HUES6 (cell line): ENCODE results near the gene SLC6A9.

Source experiments
- H3K27ac ChIP-seq: 2 replicates; pipeline ENCODE4 v1.7.0; 2013; ENCODE audit warnings: low read depth, mild to moderate bottlenecking, low read length, inconsistent platforms
- H3K27me3 ChIP-seq: 2 replicates; pipeline ENCODE4 v1.6.1; 2013; ENCODE audit warnings: low read length; ENCODE audit not compliant: control insufficient read depth, insufficient read depth
- H3K36me3 ChIP-seq: 2 replicates; pipeline ENCODE4 v1.6.1; 2013; ENCODE audit warnings: low read length; ENCODE audit not compliant: control insufficient read depth, insufficient read depth
- H3K4me1 ChIP-seq: 2 replicates; pipeline ENCODE4 v1.6.1; 2013; ENCODE audit warnings: low read length; ENCODE audit not compliant: control insufficient read depth, insufficient read depth
- H3K4me3 ChIP-seq: 2 replicates; pipeline ENCODE4 v1.5.1; 2013; ENCODE audit warnings: low read depth, low read length
- H3K9ac ChIP-seq: one replicate; pipeline ENCODE4 v1.6.1; 2013; ENCODE audit warnings: mild to moderate bottlenecking, low read length
- H3K9me3 ChIP-seq: 2 replicates; pipeline ENCODE4 v1.6.1; 2013; ENCODE audit warnings: low read depth, low read length; ENCODE audit not compliant: control insufficient read depth, insufficient read depth

SLC6A9 gene

DNA sequence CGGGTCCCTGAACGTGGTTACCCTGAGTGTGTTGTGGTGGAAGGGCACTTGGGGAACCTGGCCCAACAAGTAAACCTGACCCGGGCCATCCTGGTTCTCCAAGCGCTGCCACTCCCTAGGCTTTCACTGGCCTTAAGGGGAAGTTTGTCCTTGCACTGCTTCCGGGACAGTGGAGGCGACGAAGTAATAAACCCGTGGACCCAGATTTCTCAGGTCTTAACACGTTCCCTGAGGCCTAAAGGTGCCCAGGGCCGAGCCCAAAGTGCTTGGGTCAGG is 40.1 kb downstream of the SLC6A9 start:
- Histone ChIP-seq H3K27ac (peak overlapping the region; percentile 42; the same call in 1 of the 2 replicates), H3K4me1 (peaks cover 20% of the 10 kb centered on the region)

GRCh38 chr1:43990271-43991199 is 40.7 kb downstream of the SLC6A9 start:
- Histone ChIP-seq H3K9me3 (no peaks in the 10 kb centered on the region), H3K4me3 (peak overlapping the region; percentile 85), H3K27me3 (no peaks in the 10 kb centered on the region), H3K27ac (no peak overlapping the region; the same call in 1 of the 2 replicates), H3K4me1 (peaks cover 20% of the 10 kb centered on the region), H3K9ac (peak overlapping the region; percentile 68), H3K36me3 (peaks cover 17% of the 10 kb centered on the region)

More for the DNA sequence above, 40.1 kb downstream of the SLC6A9 start:
- peak overlapping the region; percentile 68 for H3K9ac ChIP-seq
- peak overlapping the region; percentile 85 for H3K4me3 ChIP-seq
- H3K36me3 ChIP-seq: peaks cover 12% of the 10 kb centered on the region
- no peaks in the 10 kb centered on the region for H3K9me3 ChIP-seq
- no peaks in the 10 kb centered on the region for H3K27me3 ChIP-seq

DNA sequence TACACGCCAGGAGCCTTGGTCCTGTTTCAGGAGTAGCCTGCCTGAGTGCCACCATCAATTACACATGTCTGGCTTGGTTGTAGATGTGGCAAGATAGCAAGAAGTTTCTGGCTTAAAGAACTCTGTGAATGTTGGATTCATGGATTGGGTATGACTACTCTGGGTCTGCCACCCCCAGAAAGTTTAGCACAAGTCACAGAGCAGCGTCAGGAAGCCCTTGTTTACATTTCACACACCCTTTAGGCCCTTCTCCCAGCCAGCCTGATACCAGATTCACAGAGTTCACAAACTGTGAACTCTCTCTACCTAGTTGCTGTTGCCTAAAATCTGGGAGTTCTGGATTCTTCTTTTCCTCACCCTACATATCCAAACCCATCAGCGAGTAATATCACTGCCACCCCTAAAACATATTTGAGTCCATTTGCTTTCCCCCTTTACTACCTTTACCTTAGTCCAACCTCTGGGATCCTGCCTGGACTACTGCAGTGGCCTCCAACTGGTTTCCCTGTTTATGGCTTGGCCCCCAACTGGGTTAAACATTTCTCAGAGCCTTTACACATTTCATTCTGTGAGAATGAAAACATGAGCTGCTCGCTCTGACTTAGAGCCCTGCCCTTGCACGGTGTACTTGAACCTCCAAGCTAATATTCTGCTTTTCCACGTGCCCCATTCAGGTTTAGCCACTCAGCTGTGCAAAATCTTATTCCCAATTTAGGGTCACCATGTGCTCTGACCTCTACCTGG is 43.9 kb downstream of the SLC6A9 start:
- Histone ChIP-seq H3K9ac (no peak overlapping the region), H3K36me3 (peaks cover 43% of the 10 kb centered on the region), H3K9me3 (no peaks in the 10 kb centered on the region), H3K4me1 (peaks cover 7% of the 10 kb centered on the region; the same call in 1 of the 2 replicates), H3K4me3 (no peak overlapping the region), H3K27me3 (no peaks in the 10 kb centered on the region), H3K27ac (no peak overlapping the region)

- Histone ChIP-seq H3K27ac (no peak overlapping the region), H3K36me3 (peaks cover 46% of the 10 kb centered on the region), H3K27me3 (no peaks in the 10 kb centered on the region), H3K4me3 (no peak overlapping the region), H3K9me3 (no peaks in the 10 kb centered on the region), H3K9ac (no peak overlapping the region), H3K4me1 (peaks cover 7% of the 10 kb centered on the region; the same call in 1 of the 2 replicates)
These were observed 44.5 kb downstream of the SLC6A9 start for GRCh38 chr1:43986712-43987111.

GRCh38 chr1:43985984-43986595 is 45.2 kb downstream of the SLC6A9 start:
- H3K27ac ChIP-seq: no peak overlapping the region
- no peak overlapping the region for H3K9ac ChIP-seq
- H3K4me3 ChIP-seq: no peak overlapping the region
- peaks cover 53% of the 10 kb centered on the region for H3K36me3 ChIP-seq
- H3K4me1 ChIP-seq: peaks cover 5% of the 10 kb centered on the region; the same call in 1 of the 2 replicates
- H3K9me3 ChIP-seq: no peaks in the 10 kb centered on the region
- H3K27me3 ChIP-seq: no peaks in the 10 kb centered on the region

DNA sequence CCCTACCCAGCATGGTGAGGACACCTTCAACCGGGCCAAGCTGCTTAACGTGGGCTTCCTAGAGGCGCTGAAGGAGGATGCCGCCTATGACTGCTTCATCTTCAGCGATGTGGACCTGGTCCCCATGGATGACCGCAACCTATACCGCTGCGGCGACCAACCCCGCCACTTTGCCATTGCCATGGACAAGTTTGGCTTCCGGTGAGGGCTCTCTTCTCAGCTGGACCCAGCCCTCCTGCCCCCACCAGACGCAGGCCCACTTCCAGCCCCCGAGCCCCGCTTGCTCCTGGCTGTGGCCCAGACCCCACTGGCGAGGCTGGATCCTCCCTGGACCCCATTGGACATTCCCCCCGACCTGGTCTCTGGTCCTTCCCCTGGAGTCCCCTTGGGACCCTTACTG is 46.4 kb downstream of the SLC6A9 start:
- Histone ChIP-seq H3K27ac (no peak overlapping the region), H3K27me3 (no peaks in the 10 kb centered on the region), H3K36me3 (peaks cover 53% of the 10 kb centered on the region), H3K9me3 (no peaks in the 10 kb centered on the region), H3K4me3 (no peak overlapping the region), H3K9ac (no peak overlapping the region), H3K4me1 (peaks cover 11% of the 10 kb centered on the region)

- Histone ChIP-seq H3K27ac (no peak overlapping the region), H3K27me3 (no peaks in the 10 kb centered on the region), H3K4me3 (no peak overlapping the region), H3K9ac (no peak overlapping the region), H3K36me3 (peaks cover 53% of the 10 kb centered on the region), H3K4me1 (peaks cover 12% of the 10 kb centered on the region), H3K9me3 (no peaks in the 10 kb centered on the region)
These were observed 47.9 kb downstream of the SLC6A9 start for GRCh38 chr1:43983253-43983899.

GRCh38 chr1:43982808-43983207 is 48.5 kb downstream of the SLC6A9 start:
- H3K27ac ChIP-seq: no peak overlapping the region
- H3K4me3 ChIP-seq: no peak overlapping the region
- peaks cover 12% of the 10 kb centered on the region for H3K4me1 ChIP-seq
- peaks cover 56% of the 10 kb centered on the region for H3K36me3 ChIP-seq
- no peaks in the 10 kb centered on the region for H3K27me3 ChIP-seq
- H3K9ac ChIP-seq: no peak overlapping the region
- no peaks in the 10 kb centered on the region for H3K9me3 ChIP-seq

DNA sequence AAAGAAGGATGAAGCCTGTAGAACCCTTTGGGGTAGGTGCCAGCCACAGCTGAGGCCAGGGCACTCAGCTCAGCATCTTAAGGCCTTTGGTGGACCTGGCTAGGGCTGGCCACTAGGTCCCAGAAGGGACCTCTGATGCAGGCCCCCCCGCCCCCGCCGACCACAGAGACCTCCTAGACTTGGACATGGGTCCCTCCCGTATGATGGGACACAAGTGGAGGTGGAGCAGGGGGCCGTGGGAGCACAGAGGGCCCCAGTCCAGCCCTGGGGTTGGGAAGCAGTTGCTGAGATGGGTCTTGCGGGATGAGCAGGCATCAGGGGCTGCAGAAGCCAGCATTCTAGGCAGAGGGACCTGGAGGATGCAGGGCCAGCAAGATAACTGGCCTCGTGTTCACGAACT is 49.0 kb downstream of the SLC6A9 start:
- H3K36me3 ChIP-seq: peaks cover 59% of the 10 kb centered on the region
- peaks cover 12% of the 10 kb centered on the region for H3K4me1 ChIP-seq
- no peaks in the 10 kb centered on the region for H3K9me3 ChIP-seq
- no peaks in the 10 kb centered on the region for H3K27me3 ChIP-seq
- no peak overlapping the region for H3K4me3 ChIP-seq
- H3K27ac ChIP-seq: no peak overlapping the region
- H3K9ac ChIP-seq: no peak overlapping the region

DNA sequence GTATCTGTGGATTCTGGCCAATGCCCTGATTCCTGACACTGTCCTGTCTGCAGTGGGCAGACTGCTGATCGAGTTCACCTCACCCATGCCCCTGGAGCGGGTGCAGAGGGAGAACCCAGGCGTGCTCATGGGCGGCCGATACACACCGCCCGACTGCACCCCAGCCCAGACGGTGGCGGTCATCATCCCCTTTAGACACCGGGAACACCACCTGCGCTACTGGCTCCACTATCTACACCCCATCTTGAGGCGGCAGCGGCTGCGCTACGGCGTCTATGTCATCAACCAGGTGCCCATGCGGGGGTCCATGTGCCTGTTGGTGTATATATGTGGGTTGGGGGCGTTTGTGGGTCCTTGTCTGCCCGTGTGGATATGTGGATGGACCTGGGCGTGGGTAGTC is 49.6 kb downstream of the SLC6A9 start:
- peaks cover 58% of the 10 kb centered on the region for H3K36me3 ChIP-seq
- no peak overlapping the region for H3K9ac ChIP-seq
- H3K4me1 ChIP-seq: peaks cover 12% of the 10 kb centered on the region
- H3K4me3 ChIP-seq: no peak overlapping the region
- no peak overlapping the region for H3K27ac ChIP-seq
- H3K27me3 ChIP-seq: no peaks in the 10 kb centered on the region
- H3K9me3 ChIP-seq: no peaks in the 10 kb centered on the region
